SHP77 (cell line): ENCODE data around the gene PPEF1.
"Not testable (repeated sequence)": the region's sequence is repeated elsewhere in the genome, so short reads cannot be mapped to it uniquely, and the experiment has no call there.

Experiments
- DNase-seq, 2 experiments: peaks; one replicate each; lab custom pipeline; 2025; lab: John Stamatoyannopoulos, UW

PPEF1 gene

GRCh38 chrX:18793601-18794089, 86.2 kb downstream of the PPEF1 start:
- no peak for DNase-seq

GRCh38 chrX:18797141-18797540, 89.7 kb downstream of the PPEF1 start:
- DNase-seq: no peak

GRCh38 chrX:18799911-18800310, 92.5 kb downstream of the PPEF1 start:
- DNase-seq: no peak

GRCh38 chrX:18809641-18810040, 102.2 kb downstream of the PPEF1 start:
- no peak for DNase-seq

- no peak for DNase-seq
These were observed 103.0 kb downstream of the PPEF1 start for GRCh38 chrX:18810416-18810815.

- DNase-seq: no peak
These were observed 117.9 kb downstream of the PPEF1 start for GRCh38 chrX:18825375-18825774.

- no peak for DNase-seq
These were observed 121.5 kb downstream of the PPEF1 start for GRCh38 chrX:18828832-18829404.

GRCh38 chrX:18833071-18833731, 125.8 kb downstream of the PPEF1 start:
- DNase-seq: no peak

GRCh38 chrX:18847901-18848300, 140.5 kb downstream of the PPEF1 start:
- DNase-seq: not testable (repeated sequence)

- DNase-seq: no peak
These were observed 148.6 kb downstream of the PPEF1 start for GRCh38 chrX:18855919-18856644.

GRCh38 chrX:18856645-18856997, 149.2 kb downstream of the PPEF1 start:
- no peak for DNase-seq

GRCh38 chrX:18861511-18861910, 154.1 kb downstream of the PPEF1 start:
- no peak for DNase-seq

- no peak for DNase-seq
These were observed 157.0 kb downstream of the PPEF1 start for GRCh38 chrX:18864390-18864920.

GRCh38 chrX:18871161-18871890, 163.9 kb downstream of the PPEF1 start:
- no peak for DNase-seq

- DNase-seq: no peak
These were observed 164.5 kb downstream of the PPEF1 start for GRCh38 chrX:18871970-18872369.

- DNase-seq: no peak
These were observed 165.2 kb downstream of the PPEF1 start for GRCh38 chrX:18872621-18873020.

GRCh38 chrX:18873189-18873791, 165.8 kb downstream of the PPEF1 start:
- DNase-seq: no peak

GRCh38 chrX:18873836-18874235, 166.4 kb downstream of the PPEF1 start:
- DNase-seq: no peak

- no peak for DNase-seq
These were observed 167.3 kb downstream of the PPEF1 start for GRCh38 chrX:18874560-18875255.

GRCh38 chrX:18875256-18875878, 167.9 kb downstream of the PPEF1 start:
- DNase-seq: no peak

- no peak for DNase-seq
These were observed 170.0 kb downstream of the PPEF1 start for GRCh38 chrX:18877469-18877868.
